ENCODE data around the gene NUMBL.

The NUMBL gene

GRCh38 chr19:40673397-40673796 is 17.1 kb downstream of the NUMBL start:
- no peak for DNase-seq
- no peak overlapping the region for H3K4me2 ChIP-seq (ENCODE audit: low read length)

GRCh38 chr19:40672573-40673299 is 17.7 kb downstream of the NUMBL start:
- H3K9me3 ChIP-seq (ENCODE audit: insufficient read depth, low read depth, low read length) = peaks cover 3% of the 10 kb centered on the region
- no peak overlapping the region for H3K23ac ChIP-seq (ENCODE audit: low read length)
- no peak overlapping the region for H2AK5ac ChIP-seq (ENCODE audit: low read length)
- H3K4me1 ChIP-seq (ENCODE audit: control insufficient read depth in 1 of 2, insufficient read depth in 2 of 2, low read length in 2 of 2) = no peaks in the 10 kb centered on the region
- H4K91ac ChIP-seq (ENCODE audit: low read depth, low read length) = no peak overlapping the region
- H2BK120ac ChIP-seq (ENCODE audit: insufficient read depth, low read length, poor library complexity) = no peak overlapping the region
- H3K4ac ChIP-seq (ENCODE audit: low read depth, low read length) = no peak overlapping the region
- H3K79me2 ChIP-seq (ENCODE audit: control insufficient read depth, insufficient read depth, low read length, poor library complexity) = no peaks in the 10 kb centered on the region
- H3K4me2 ChIP-seq (ENCODE audit: low read length) = no peak overlapping the region
- H2AFZ ChIP-seq (ENCODE audit: insufficient read depth, low read length, poor library complexity) = no peak overlapping the region
- DNase-seq = no peak
- no peak overlapping the region for H3K18ac ChIP-seq (ENCODE audit: low read length)
- H3K36me3 ChIP-seq (ENCODE audit: control insufficient read depth in 1 of 2, insufficient read depth in 2 of 2, low read length in 2 of 2) = peaks cover 51 to 75% of the 10 kb centered on the region in 2 experiments
- no peaks in the 10 kb centered on the region for H3K79me1 ChIP-seq (ENCODE audit: low read length)
- H4K8ac ChIP-seq (ENCODE audit: low read depth, low read length) = no peak overlapping the region
- no peak overlapping the region for H3K14ac ChIP-seq (ENCODE audit: low read length)
- H3K27ac ChIP-seq (ENCODE audit: low read depth, low read length) = no peak overlapping the region
- no peaks in the 10 kb centered on the region for H3K27me3 ChIP-seq (ENCODE audit: insufficient read depth, low read length)
- H3K9ac ChIP-seq (ENCODE audit: low read length) = no peak overlapping the region
- no peak overlapping the region for H4K12ac ChIP-seq (ENCODE audit: low read depth, low read length)
- no peak overlapping the region for H2BK5ac ChIP-seq (ENCODE audit: low read depth, low read length, poor library complexity)
- no CpG with 5 or more reads among the region's 7 CpGs for WGBS (ENCODE audit: extremely low coverage, insufficient coverage, insufficient read length)
- H3K4me3 ChIP-seq (ENCODE audit: low read depth, low read length) = no peak overlapping the region
- H2BK12ac ChIP-seq (ENCODE audit: low read length) = no peak overlapping the region

More at GRCh38 chr19:40673397-40673796, 17.1 kb downstream of the NUMBL start:
- Histone ChIP-seq H3K27me3 (ENCODE audit: insufficient read depth, low read length) (no peaks in the 10 kb centered on the region), H2BK120ac (ENCODE audit: insufficient read depth, low read length, poor library complexity) (no peak overlapping the region), H3K9me3 (ENCODE audit: insufficient read depth, low read depth, low read length) (peaks cover 3% of the 10 kb centered on the region), H3K9ac (ENCODE audit: low read length) (no peak overlapping the region), H4K91ac (ENCODE audit: low read depth, low read length) (no peak overlapping the region), H4K12ac (ENCODE audit: low read depth, low read length) (no peak overlapping the region), H2BK5ac (ENCODE audit: low read depth, low read length, poor library complexity) (no peak overlapping the region), H3K23ac (ENCODE audit: low read length) (no peak overlapping the region), H2AK5ac (ENCODE audit: low read length) (no peak overlapping the region), H3K14ac (ENCODE audit: low read length) (no peak overlapping the region), H3K18ac (ENCODE audit: low read length) (no peak overlapping the region), H3K4me1 (ENCODE audit: control insufficient read depth in 1 of 2, insufficient read depth in 2 of 2, low read length in 2 of 2) (no peaks in the 10 kb centered on the region), H2BK12ac (ENCODE audit: low read length) (no peak overlapping the region), H3K4ac (ENCODE audit: low read depth, low read length) (no peak overlapping the region), H2AFZ (ENCODE audit: insufficient read depth, low read length, poor library complexity) (no peak overlapping the region), H4K8ac (ENCODE audit: low read depth, low read length) (no peak overlapping the region), H3K79me1 (ENCODE audit: low read length) (no peaks in the 10 kb centered on the region), H3K4me3 (ENCODE audit: low read depth, low read length) (no peak overlapping the region), H3K36me3 (ENCODE audit: control insufficient read depth in 1 of 2, insufficient read depth in 2 of 2, low read length in 2 of 2) (peaks cover 50 to 74% of the 10 kb centered on the region in 2 experiments), H3K27ac (ENCODE audit: low read depth, low read length) (no peak overlapping the region), H3K79me2 (ENCODE audit: control insufficient read depth, insufficient read depth, low read length, poor library complexity) (no peaks in the 10 kb centered on the region)
- no CpG with 5 or more reads among the region's 11 CpGs for WGBS (ENCODE audit: extremely low coverage, insufficient coverage, insufficient read length)

- no peak overlapping the region for H3K18ac ChIP-seq (ENCODE audit: low read length)
- H2BK5ac ChIP-seq (ENCODE audit: low read depth, low read length, poor library complexity) = no peak overlapping the region
- no peak for DNase-seq
- H3K4me2 ChIP-seq (ENCODE audit: low read length) = no peak overlapping the region
- no peak overlapping the region for H4K8ac ChIP-seq (ENCODE audit: low read depth, low read length)
- no peaks in the 10 kb centered on the region for H3K4me1 ChIP-seq (ENCODE audit: control insufficient read depth in 1 of 2, insufficient read depth in 2 of 2, low read length in 2 of 2)
- no peak overlapping the region for H4K91ac ChIP-seq (ENCODE audit: low read depth, low read length)
- no peaks in the 10 kb centered on the region for H3K27me3 ChIP-seq (ENCODE audit: insufficient read depth, low read length)
- H3K14ac ChIP-seq (ENCODE audit: low read length) = no peak overlapping the region
- H3K4ac ChIP-seq (ENCODE audit: low read depth, low read length) = no peak overlapping the region
- H2AFZ ChIP-seq (ENCODE audit: insufficient read depth, low read length, poor library complexity) = no peak overlapping the region
- no peak overlapping the region for H3K9ac ChIP-seq (ENCODE audit: low read length)
- no peaks in the 10 kb centered on the region for H3K79me2 ChIP-seq (ENCODE audit: control insufficient read depth, insufficient read depth, low read length, poor library complexity)
- H3K4me3 ChIP-seq (ENCODE audit: low read depth, low read length) = no peak overlapping the region
- H3K23ac ChIP-seq (ENCODE audit: low read length) = no peak overlapping the region
- H3K79me1 ChIP-seq (ENCODE audit: low read length) = no peaks in the 10 kb centered on the region
- H3K36me3 ChIP-seq (ENCODE audit: control insufficient read depth in 1 of 2, insufficient read depth in 2 of 2, low read length in 2 of 2) = peaks cover 55 to 75% of the 10 kb centered on the region in 2 experiments
- H2AK5ac ChIP-seq (ENCODE audit: low read length) = no peak overlapping the region
- H2BK120ac ChIP-seq (ENCODE audit: insufficient read depth, low read length, poor library complexity) = no peak overlapping the region
- no CpG with 5 or more reads among the region's 2 CpGs for WGBS (ENCODE audit: extremely low coverage, insufficient coverage, insufficient read length)
- no peak overlapping the region for H4K12ac ChIP-seq (ENCODE audit: low read depth, low read length)
- H2BK12ac ChIP-seq (ENCODE audit: low read length) = no peak overlapping the region
- H3K27ac ChIP-seq (ENCODE audit: low read depth, low read length) = no peak overlapping the region
- peaks cover 3% of the 10 kb centered on the region for H3K9me3 ChIP-seq (ENCODE audit: insufficient read depth, low read depth, low read length)
Observed at GRCh38 chr19:40672038-40672437, 18.4 kb downstream of the NUMBL start.

GRCh38 chr19:40671404-40671803 is 19.0 kb downstream of the NUMBL start:
- Histone ChIP-seq H2AK5ac (ENCODE audit: low read length) (no peak overlapping the region), H3K4ac (ENCODE audit: low read depth, low read length) (no peak overlapping the region), H3K36me3 (ENCODE audit: control insufficient read depth in 1 of 2, insufficient read depth in 2 of 2, low read length in 2 of 2) (peaks cover 54 to 74% of the 10 kb centered on the region in 2 experiments), H4K91ac (ENCODE audit: low read depth, low read length) (no peak overlapping the region), H3K18ac (ENCODE audit: low read length) (no peak overlapping the region), H3K4me3 (ENCODE audit: low read depth, low read length) (no peak overlapping the region), H4K8ac (ENCODE audit: low read depth, low read length) (no peak overlapping the region), H2BK5ac (ENCODE audit: low read depth, low read length, poor library complexity) (no peak overlapping the region), H2BK120ac (ENCODE audit: insufficient read depth, low read length, poor library complexity) (no peak overlapping the region), H2AFZ (ENCODE audit: insufficient read depth, low read length, poor library complexity) (no peak overlapping the region), H3K9ac (ENCODE audit: low read length) (no peak overlapping the region), H4K12ac (ENCODE audit: low read depth, low read length) (no peak overlapping the region), H3K27me3 (ENCODE audit: insufficient read depth, low read length) (no peaks in the 10 kb centered on the region), H3K9me3 (ENCODE audit: insufficient read depth, low read depth, low read length) (peaks cover 3% of the 10 kb centered on the region), H3K4me2 (ENCODE audit: low read length) (no peak overlapping the region), H3K14ac (ENCODE audit: low read length) (no peak overlapping the region), H3K4me1 (ENCODE audit: control insufficient read depth in 1 of 2, insufficient read depth in 2 of 2, low read length in 2 of 2) (no peaks in the 10 kb centered on the region), H3K23ac (ENCODE audit: low read length) (no peak overlapping the region), H3K79me2 (ENCODE audit: control insufficient read depth, insufficient read depth, low read length, poor library complexity) (no peaks in the 10 kb centered on the region), H2BK12ac (ENCODE audit: low read length) (no peak overlapping the region), H3K79me1 (ENCODE audit: low read length) (no peaks in the 10 kb centered on the region), H3K27ac (ENCODE audit: low read depth, low read length) (no peak overlapping the region)
- peak; percentile 92 to 95 for DNase-seq
- no CpG with 5 or more reads among the region's 9 CpGs for WGBS (ENCODE audit: extremely low coverage, insufficient coverage, insufficient read length)

Measured in trophoblast cell (in vitro differentiated cells and primary cell).